GM18858 (cell line): ENCODE measurements around the gene CERCAM.
"Not testable (repeated sequence)": the region's sequence is repeated elsewhere in the genome, so short reads cannot be mapped to it uniquely, and the experiment has no call there.

Source experiments
- ATAC-seq: cut with Tn5 transposase; IDR thresholded peaks from one replicate; pipeline ENCODE4 v1.9.1; 2021; ENCODE audit not compliant: unreplicated experiment

CERCAM gene

GRCh38 chr9:128419061-128419925 is 1.4 kb upstream of the CERCAM start:
- ATAC-seq: no peak

GRCh38 chr9:128420060-128420650 is 502 bp upstream of the CERCAM start:
- ATAC-seq: no peak

- no peak for ATAC-seq
These were observed 882 bp downstream of the CERCAM start for GRCh38 chr9:128421482-128421996.

DNA sequence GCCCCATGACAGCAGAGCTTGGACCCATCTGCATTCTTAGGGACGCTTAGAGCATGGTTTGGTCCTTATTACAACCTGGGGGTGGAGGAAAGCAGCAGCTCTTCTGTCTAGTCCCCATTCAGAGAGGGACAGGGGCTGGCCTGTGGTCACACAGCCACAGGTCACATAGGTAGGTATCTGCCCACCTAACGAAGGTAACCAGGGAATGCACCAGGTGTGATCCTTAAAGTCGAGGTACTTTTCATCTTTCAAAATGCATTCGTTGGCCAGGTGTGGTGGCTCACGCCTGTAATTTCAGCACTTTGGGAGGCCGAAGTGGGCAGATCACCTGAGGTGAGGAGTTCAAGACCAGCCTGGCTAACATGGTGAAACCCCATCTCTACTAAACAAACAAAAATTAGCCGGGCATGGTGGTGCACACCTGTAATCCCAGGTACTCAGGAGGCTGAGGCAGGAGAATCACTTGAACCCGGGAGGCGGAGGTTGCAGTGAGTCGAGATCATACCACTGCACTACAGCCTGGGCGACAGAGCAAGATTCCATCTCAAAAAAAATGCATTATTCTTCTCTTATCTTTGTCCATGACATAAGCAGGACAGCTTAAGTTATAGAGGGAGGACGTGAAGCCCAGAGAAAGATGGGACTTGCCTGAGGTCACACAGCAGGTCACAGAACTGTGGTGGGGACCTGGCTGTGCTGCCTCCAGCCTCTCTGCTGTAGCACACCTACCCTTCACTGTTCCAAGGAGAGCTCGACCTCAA is 1.5 kb downstream of the CERCAM start:
- ATAC-seq: not testable (repeated sequence)

- no peak for ATAC-seq
These were observed 2.1 kb downstream of the CERCAM start for GRCh38 chr9:128422783-128423150.

DNA sequence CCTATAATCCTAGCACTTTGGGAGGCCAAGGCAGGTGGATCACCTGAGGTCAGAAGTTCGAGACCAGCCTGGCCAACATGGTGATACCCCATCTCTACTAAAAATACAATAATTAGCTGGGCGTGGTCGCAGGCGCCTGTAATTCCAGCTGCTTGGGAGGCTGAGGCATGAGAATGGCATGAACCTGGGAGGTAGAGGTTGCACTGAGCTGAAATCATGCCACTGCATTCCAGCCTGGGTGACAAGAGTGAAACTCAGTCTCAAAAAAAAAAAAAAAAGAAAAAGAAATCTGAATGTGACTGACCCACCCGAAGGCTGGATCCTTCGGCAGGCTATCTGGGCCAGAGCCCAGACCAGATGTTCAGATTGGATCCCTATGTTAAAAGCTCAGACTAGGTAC is 2.7 kb downstream of the CERCAM start:
- not testable (repeated sequence) for ATAC-seq

DNA sequence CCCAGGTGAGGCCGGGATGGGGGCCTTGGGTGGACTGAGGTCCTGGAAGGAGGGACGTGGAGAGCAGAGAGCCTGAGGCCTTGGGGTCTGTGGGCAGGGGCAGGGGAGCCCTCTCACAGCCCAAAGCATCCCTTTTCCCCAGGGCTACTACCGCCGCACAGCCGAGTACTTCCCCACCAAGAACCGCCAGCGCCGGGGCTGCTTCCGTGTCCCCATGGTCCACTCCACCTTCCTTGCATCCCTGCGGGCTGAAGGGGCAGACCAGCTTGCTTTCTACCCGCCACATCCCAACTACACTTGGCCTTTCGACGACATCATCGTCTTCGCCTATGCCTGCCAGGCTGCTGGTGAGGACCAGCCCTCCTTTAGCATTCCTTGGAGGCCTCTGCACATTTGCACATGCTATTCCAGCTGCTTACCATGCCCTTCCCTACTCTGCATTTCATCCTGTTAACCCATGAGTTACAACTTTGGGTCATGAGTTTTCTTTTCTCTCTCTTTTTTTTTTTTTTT is 3.7 kb downstream of the CERCAM start:
- no peak for ATAC-seq

DNA sequence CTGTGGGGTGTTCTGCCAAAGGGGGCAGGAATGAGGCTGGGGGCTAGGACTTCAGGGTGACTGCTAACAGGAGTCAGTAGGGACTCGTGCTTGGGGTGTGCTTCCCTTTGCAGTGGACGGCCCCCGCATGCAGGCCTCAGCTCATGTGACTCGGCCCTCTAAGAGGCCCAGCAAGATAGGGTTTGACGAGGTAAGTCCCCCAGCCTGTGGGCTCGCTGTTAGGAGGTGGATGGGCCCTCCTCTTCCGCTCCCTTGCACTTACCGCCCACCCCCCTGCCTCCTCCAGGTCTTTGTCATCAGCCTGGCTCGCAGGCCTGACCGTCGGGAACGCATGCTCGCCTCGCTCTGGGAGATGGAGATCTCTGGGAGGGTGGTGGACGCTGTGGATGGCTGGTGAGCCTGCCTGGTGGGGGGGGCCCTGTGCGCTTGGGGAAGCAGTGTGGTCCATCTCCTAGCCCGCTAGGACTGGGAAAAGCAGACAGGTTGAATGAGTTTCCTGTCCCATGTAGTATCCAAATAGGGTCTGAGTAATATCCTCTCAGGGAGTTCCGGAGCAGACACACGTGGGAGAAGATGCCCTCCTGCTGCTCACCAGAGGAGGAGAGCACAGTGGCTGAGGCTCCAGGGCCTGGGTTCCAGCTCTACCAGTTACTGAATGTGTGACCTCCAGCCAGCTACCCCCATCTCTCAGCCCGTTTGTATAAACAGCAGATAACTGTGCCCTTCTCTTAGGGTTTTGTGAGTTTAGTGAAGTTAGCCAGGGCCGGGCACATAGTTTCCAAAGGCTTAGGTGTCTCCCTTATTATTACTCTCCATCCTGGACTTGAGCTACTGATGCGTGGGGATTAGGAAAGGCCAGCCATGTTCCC is 8.2 kb downstream of the CERCAM start:
- ATAC-seq: no peak

GRCh38 chr9:128429513-128430086 is 8.9 kb downstream of the CERCAM start:
- ATAC-seq: no peak

- ATAC-seq: no peak
These were observed 10.6 kb downstream of the CERCAM start for GRCh38 chr9:128431207-128431606.

DNA sequence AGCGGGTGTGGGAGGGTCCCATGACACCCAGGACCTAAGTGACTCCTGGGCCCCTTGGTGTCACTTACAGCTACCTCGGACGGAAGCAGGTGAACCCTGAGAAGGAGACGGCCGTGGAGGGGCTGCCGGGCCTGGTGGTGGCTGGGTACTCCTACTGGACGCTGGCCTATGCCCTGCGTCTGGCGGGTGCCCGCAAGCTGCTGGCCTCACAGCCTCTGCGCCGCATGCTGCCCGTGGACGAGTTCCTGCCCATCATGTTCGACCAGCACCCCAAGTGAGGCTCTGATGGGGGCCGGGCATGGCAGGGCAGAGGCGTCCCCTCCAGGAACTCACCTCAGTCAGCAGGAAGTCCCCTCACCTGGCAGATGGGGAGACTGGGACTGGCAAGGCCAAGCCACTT is 13.7 kb downstream of the CERCAM start:
- no peak for ATAC-seq

DNA sequence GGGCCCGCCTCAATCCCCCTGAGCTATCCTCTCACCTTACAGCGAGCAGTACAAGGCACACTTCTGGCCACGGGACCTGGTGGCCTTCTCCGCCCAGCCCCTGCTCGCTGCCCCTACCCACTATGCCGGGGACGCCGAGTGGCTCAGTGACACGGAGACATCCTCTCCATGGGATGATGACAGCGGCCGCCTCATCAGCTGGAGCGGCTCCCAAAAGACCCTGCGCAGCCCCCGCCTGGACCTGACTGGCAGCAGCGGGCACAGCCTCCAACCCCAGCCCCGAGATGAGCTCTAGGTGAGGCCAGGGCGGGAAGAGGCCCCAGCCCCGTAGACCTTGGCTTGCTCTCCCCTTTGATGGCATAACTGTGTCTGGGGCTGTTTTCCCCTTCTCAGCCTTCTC is 15.0 kb downstream of the CERCAM start:
- ATAC-seq: no peak

DNA sequence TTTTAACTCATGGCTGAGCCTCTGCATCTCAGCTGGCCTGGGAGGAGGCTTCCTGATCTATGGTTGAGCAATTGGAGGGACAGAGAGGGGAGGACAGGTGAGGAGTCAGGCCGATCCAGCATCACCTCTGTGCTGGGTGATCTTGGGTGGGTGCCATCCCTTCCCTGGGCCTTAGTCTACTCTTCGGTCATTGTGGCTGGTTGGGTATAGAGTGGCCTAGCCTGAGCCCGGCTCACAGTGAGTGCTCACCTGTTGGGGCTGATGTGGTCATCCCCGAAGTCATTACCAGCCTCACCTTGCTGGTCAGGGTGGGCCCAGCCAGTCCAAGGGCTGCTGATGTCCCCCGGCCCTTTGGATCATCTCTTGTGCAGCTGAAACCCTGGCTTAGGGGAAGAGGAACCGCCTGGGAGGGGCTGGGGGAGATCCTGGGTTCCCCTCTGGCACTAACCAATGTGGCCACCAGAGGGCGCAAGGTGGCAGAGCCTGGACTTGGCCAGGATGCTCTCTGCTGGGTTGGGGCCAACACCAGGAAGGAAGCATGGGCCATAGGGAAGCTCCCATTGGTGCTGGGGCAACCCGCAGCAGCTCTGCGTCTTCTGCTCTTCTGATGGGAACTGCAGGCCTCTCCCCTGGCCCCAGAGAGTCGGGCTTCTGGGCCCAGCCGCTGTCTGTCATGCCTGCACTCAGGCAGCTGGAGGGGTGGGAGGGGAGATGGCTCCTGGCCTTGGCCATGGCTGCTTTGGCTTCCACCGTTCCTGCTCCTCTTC is 17.9 kb downstream of the CERCAM start:
- no peak for ATAC-seq

- ATAC-seq: no peak
These were observed 18.6 kb downstream of the CERCAM start for GRCh38 chr9:128439273-128439672.

DNA sequence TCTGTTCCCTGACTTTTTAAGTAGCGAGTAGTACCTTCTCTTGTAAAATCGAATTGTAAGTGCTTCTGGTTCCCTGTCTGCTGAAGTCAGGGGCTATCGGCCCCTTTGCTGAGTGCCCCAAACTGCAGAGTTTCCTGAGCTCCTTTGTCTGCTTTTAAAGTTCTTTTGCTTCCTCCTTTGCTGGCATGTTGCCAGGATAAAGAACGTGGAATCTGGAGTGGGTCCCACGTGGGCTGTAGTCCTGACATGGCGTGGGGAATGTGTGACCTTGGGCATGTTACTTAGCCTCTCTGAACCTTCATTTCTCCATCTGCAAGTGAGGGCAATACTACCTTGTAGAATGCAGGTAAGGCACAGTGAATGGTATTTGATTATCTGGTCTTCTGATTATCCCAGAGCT is 21.5 kb downstream of the CERCAM start:
- ATAC-seq: no peak

DNA sequence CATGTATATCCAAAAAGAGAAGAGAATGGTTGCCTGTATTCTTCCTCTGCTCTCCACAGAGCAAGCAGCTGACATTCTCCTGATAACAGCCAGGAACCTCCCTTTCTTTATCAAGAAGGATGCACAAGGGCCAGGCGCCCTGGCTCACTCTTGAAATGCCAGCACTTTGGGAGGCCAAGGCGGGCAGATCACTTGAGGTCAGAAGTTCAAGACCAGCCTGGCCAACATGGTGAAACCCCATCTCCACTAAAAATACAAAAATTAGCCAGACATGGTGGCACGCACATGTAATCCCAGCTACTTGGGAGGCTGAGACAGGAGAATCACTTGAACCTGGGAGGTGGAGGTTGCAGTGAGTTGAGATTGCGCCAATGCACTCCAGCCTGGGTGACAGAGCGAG is 25.8 kb downstream of the CERCAM start:
- ATAC-seq: not testable (repeated sequence)

DNA sequence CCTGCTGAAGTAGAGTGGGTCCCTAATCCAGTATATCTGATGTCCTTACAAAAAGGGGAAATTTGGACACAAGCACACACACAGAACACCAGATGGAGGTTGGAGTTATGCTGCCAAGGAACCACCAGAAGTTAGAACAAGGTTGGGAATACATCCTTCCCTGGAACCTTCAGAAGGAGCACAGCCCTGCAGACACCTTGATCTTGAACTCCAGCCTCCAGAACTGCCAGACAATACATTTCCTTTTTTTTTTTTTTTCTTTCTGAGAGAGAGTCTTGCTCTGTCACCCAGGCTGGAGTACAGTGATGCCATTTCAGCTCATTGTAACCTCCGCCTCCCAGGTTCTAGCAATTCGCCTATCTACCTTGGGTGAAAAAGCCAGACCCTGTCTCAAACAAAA is 28.1 kb downstream of the CERCAM start:
- ATAC-seq: no peak

GRCh38 chr9:128454991-128455390 is 34.3 kb downstream of the CERCAM start:
- no peak for ATAC-seq

DNA sequence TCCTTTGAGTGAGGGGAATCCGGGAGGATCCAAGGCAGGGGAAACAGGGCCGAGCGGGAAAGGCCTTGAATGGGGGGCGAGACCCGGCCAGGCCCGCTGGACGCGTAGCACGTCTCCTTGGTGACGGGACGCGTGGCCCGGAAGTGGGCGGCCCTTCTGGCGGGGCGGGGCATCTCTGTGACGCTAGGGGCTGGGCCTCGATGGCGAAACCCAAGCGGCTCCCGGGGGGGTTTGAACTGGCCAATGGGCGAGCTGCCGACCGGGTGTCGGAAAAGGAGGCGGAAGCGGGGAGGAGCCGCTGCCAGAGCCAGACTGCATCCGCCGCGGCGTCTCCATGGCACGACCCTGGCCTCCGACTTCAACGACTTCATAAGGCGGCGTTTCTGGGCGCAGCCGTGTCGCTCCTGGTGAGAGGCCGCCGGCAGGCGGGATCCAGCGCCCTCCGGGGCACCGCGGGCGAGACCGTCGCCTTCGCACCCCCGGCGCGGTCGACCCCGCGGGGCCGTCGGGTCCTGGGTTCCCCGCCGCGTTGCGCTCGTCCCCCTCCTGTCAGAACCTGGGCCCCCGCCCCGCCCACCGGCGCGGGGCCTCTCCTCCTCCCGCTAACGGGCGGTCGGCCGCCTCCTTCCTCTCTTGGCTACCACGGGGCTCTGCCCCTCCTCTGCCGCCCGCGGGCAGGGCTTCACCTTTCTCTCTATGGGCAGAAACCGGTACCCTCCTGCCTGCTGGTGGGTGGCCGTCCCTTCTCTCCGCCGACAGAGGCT is 35.4 kb downstream of the CERCAM start, which contains the start of gene ODF2:
Gene ODF2 (plus strand): TSS at position 158 of the 764 bp plus-strand sequence. CDS start 86 bp downstream, at position 244.
- ATAC-seq: peak; percentile 67
